Activated CD4-positive, alpha-beta T cell treated with anti-CD3 and anti-CD28 coated beads, Interleukin-2, amount 10 ng/mL, durations not matched to agents 7 days and 5 days (primary cell): Measurements from ENCODE around the gene F2R. TPM values are rescaled to one million over a fixed set of nuclear protein-coding genes. Genes with fewer than 3 reads are reported as not detected.
A peak's percentile ranks its signal among the peaks of the same experiment; 100 is the strongest.

Experiments
- CTCF ChIA-PET: fragments of 350-600 bp; sonication (Branson Sonifier 250); formaldehyde crosslinking; loops from one replicate; lab custom pipeline; 2021; ENCODE audit warnings: antibody characterized with exemption; lab: Charles Lee
- POLR2A ChIA-PET: fragments of 350-600 bp; sonication (Branson Sonifier 250); formaldehyde crosslinking; loops from one replicate; lab custom pipeline; 2021; ENCODE audit warnings: antibody characterized with exemption; lab: Charles Lee
- DNase-seq: peaks from one replicate; pipeline ENCODE4 v3.0.0-alpha.2; 2020
- H3K27ac Mint-ChIP-seq: one replicate; pipeline ENCODE4 v1.8.0; 2021; ENCODE audit warnings: mild to moderate bottlenecking, moderate library complexity, mixed read lengths
- H3K27me3 Mint-ChIP-seq: one replicate; pipeline ENCODE4 v1.8.0; 2021; ENCODE audit warnings: mixed read lengths
- H3K36me3 Mint-ChIP-seq: one replicate; pipeline ENCODE4 v1.8.0; 2021; ENCODE audit warnings: low read depth, mixed read lengths
- H3K4me1 Mint-ChIP-seq: one replicate; pipeline ENCODE4 v1.8.0; 2021; ENCODE audit warnings: mixed read lengths
- H3K4me3 Mint-ChIP-seq: one replicate; pipeline ENCODE4 v1.8.0; 2021; ENCODE audit warnings: mild to moderate bottlenecking, moderate library complexity, mixed read lengths
- H3K9me3 Mint-ChIP-seq: one replicate; pipeline ENCODE4 v1.8.0; 2021; ENCODE audit warnings: mixed read lengths
- total RNA-seq, 2 experiments: library from RNA; stranded (reverse); gene quantifications; one replicate each; pipeline ENCODE4 v1.2.3, GENCODE V29; 2021

F2R gene
- total RNA-seq, 2 experiments from 2014 or later, result 5.9 to 7.3 TPM

DNA sequence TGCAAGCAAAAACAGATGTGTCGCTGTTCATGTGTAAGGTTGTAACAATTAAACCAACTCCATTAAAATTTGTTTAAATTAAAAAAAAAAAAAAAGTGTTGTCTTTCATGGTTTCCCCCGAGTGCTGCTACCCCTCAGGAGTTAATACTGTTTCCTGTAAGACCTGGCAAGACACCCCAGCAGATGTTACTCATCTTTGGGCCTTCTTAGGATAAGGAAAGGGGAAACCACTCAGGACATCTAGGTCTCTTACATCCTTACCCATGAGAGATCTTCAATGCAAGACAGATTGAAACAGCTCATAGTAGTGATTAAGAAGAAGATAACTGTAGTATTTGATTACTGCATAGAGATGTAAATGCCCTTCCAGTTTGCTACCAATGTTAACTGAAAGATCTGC lies 33.5 kb upstream of the F2R start:
- no peaks in the 10 kb centered on the region for H3K9me3 Mint-ChIP-seq
- H3K4me1 Mint-ChIP-seq, result peaks cover 7% of the 10 kb centered on the region
- H3K4me3 Mint-ChIP-seq, result no peak overlapping the region
- peaks cover 71% of the 10 kb centered on the region for H3K36me3 Mint-ChIP-seq
- no peaks in the 10 kb centered on the region for H3K27me3 Mint-ChIP-seq
- no peak for DNase-seq
- H3K27ac Mint-ChIP-seq, result no peak overlapping the region
- ChIA-PET POLR2A (no interaction called here), CTCF (interaction anchor here (1.3 kb wide), 1 partner anchor 20 kb away, joined by 3 read pairs; no protein-coding TSS in a partner anchor)

DNA sequence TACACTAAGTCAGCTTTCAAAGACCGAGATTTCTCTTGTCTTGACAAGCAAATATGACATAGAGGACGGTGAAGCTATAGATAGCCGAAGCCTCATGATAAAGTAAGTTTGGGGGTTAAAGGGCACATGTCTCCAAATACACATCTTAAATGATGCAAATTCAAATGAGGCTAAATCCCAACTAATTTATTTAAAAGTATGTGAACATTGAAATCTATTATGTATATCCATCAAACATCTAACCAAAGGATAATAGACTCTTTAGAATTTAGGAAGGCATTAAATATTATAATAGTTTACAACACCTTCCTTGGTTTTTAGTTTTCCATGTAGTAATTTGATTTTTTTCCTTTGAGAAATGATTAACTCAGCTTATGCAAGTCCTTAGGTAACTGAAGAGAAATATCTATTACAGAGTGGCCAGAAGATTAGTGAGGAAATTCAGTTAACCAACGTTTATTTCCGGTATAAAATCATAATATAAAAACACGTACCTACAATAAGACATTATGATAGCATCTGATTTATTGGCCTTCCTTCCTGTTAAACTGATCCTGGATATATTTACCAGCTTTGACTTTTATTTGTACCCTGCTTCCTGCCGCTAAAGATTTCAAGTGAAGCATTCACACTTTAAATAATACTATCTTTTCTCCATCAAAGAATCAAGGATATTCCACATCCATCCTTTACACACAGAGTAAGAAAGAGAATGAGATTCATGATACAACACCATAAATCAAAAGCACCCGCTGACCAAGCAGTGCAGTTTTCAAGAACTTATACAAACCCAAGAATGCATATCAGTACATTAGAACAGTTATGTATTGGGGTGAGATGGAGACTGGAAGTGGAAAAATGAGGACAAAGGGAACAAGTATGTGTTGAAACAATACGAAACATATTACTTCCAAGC lies 31.9 kb upstream of the F2R start:
- Mint-ChIP-seq H3K36me3 (peaks cover 74% of the 10 kb centered on the region), H3K4me3 (no peak overlapping the region), H3K27me3 (no peaks in the 10 kb centered on the region), H3K4me1 (peaks cover 9% of the 10 kb centered on the region), H3K27ac (peak overlapping the region; percentile 2), H3K9me3 (no peaks in the 10 kb centered on the region)
- POLR2A ChIA-PET, result no interaction called here
- DNase-seq, result no peak
- CTCF ChIA-PET, result interaction anchor here (0.5 to 1.4 kb wide), 5 partner anchors 13 to 102 kb away, joined by 3 to 6 read pairs (median 3); no protein-coding TSS in a partner anchor

DNA sequence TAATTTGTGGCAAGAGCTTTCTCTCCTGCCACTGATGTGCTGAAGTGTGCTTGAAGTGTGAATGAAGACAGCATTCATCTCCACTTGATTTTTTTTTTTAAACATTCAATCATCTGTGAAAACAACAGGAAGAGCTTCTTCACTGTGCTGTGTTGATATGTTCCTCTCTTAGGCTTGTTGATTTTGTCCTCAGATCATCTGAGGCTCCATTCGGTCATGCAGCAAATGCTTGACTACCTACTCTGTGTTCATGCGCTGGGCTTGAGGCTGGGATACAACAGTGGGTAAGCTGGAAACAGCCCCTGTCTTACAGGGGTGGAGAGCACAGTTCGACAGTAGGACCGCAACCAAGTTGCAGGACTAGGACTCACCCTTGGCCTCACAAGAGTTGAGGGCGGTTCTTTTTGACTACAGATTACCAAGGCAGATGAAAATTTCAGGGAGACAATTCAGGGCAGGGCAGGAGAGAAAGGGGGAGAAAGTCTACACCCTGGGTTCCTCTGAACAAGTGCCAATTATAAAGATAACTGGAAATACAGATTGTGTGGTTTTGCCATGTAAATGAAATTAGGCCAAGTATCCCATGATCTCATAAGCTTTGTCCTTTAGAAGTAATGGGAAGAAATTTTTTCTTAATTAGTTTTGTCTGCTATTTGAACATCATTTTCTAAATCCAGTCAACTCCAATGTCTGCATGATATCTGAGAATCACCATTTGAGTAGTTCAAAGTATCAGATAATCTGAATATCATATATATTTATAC lies 31.0 kb upstream of the F2R start:
- H3K36me3 Mint-ChIP-seq, result peaks cover 72% of the 10 kb centered on the region
- H3K9me3 Mint-ChIP-seq, result no peaks in the 10 kb centered on the region
- no peak for DNase-seq
- CTCF ChIA-PET, result interaction anchor here (0.5 to 1.4 kb wide), 4 partner anchors 13 to 173 kb away, joined by 3 to 6 read pairs (median 3); no protein-coding TSS in a partner anchor
- H3K27ac Mint-ChIP-seq, result no peak overlapping the region
- no peak overlapping the region for H3K4me3 Mint-ChIP-seq
- POLR2A ChIA-PET, result no interaction called here
- H3K27me3 Mint-ChIP-seq, result no peaks in the 10 kb centered on the region
- H3K4me1 Mint-ChIP-seq, result peaks cover 9% of the 10 kb centered on the region

DNA sequence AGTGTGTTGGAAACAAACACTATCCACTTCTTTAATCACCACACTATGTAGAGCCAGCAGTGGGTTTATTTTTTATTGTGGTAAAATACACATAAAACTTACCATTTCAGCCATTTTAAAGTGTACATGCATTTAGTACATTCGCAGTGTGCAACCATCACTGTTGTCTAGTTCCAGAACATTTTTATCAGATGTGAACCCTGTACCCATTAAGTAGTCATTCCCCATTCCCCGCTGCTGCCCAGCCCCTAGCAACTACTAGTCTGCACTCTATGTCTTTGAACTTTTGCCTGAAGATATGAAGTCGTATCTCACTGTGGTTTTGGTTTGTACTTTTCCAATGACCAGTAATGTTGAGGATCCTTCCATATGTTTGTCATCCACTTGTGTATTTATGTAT lies 30.2 kb upstream of the F2R start:
- no peaks in the 10 kb centered on the region for H3K9me3 Mint-ChIP-seq
- CTCF ChIA-PET, result interaction anchor here (0.6 kb wide), 1 partner anchor 172 kb away, joined by 3 read pairs; no protein-coding TSS in a partner anchor

DNA sequence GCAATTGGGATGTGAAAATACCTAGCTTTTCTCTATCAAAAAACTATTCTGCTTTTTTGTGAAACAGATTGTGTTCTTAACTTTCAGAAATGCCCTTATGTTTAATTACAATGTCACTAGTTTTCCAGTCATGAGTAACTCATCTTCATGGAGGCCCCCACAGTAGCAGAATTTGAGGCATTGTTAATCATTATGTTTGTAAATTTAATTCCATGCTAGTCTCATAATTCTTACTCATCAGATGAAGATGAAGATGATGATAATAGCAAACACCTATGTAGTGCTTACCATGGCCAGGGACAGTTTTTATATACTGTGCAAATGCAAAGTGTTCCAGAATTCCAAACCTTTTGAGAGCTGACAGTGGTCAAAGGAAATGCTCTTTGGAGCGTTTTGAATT lies 27.7 kb upstream of the F2R start:
- Mint-ChIP-seq H3K9me3 (no peaks in the 10 kb centered on the region), H3K4me1 (peaks cover 18% of the 10 kb centered on the region), H3K27ac (no peak overlapping the region), H3K4me3 (no peak overlapping the region), H3K36me3 (peaks cover 72% of the 10 kb centered on the region), H3K27me3 (no peaks in the 10 kb centered on the region)
- CTCF ChIA-PET, result interaction anchor here (0.6 kb wide), 1 partner anchor 60 kb away, joined by 3 read pairs; no protein-coding TSS in a partner anchor
- DNase-seq, result no peak
- POLR2A ChIA-PET, result no interaction called here

More for the DNA sequence above, 30.2 kb upstream of the F2R start:
- H3K4me1 Mint-ChIP-seq, result peaks cover 8% of the 10 kb centered on the region
- H3K27ac Mint-ChIP-seq, result no peak overlapping the region
- POLR2A ChIA-PET, result no interaction called here
- H3K27me3 Mint-ChIP-seq, result no peaks in the 10 kb centered on the region
- peaks cover 71% of the 10 kb centered on the region for H3K36me3 Mint-ChIP-seq
- no peak for DNase-seq
- no peak overlapping the region for H3K4me3 Mint-ChIP-seq

DNA sequence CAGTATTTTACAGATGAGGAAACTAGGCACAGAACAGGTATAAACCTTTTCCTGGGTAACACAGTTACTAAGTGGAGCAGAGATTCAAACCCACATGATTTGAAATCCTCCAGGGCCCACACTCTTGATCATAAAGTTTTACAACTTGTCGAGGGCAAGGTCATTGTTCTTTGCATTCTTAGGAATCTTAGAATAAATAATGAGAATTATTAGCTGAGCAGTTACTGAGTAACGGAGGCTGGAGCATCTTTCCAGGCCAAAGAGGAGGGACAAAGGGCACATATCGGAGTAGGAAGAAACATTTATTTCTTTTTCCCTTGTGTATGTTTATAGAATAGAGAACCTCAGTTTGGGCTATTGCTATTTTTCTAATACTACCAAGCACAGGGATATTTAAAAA lies 27.1 kb upstream of the F2R start:
- DNase-seq, result no peak
- H3K9me3 Mint-ChIP-seq, result no peaks in the 10 kb centered on the region
- H3K4me1 Mint-ChIP-seq, result peaks cover 18% of the 10 kb centered on the region
- no peak overlapping the region for H3K27ac Mint-ChIP-seq
- ChIA-PET CTCF (interaction anchor here (0.9 to 1.6 kb wide), 3 partner anchors 17 to 86 kb away, joined by 3 to 6 read pairs (median 4); no protein-coding TSS in a partner anchor), POLR2A (no interaction called here)
- peaks cover 67% of the 10 kb centered on the region for H3K36me3 Mint-ChIP-seq
- no peak overlapping the region for H3K4me3 Mint-ChIP-seq
- no peaks in the 10 kb centered on the region for H3K27me3 Mint-ChIP-seq

DNA sequence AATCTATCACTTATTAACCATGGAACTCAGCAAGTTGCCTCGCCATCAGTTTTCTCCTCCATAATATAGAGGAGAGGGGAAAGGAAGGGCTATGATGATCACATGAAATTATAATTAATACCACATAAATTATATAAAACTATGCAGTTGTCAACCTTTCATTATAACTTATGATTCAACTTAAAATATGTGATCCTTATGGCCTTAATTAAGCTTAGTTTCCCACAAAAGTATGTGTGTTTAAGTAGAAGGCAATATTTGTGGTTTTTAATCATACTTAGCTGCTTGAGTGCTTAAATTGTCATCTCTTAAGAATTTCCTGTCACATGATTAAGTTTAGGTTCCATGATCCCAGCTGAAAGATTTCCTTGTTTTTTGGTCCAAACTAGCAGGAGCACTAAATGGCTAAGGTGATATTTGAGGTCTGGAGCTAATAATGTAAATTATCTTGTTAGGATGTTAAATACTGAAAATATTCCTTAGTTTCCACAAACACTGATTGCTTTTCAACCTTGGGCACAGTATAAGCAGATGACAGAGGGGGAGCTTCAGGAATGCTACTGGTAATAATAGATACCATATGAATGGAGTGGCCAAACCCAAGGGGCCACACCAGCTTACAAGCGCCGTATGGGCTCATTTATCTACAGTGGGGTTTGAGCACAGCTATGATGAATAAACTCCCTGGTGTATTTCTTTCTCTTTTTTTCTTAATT lies 26.4 kb upstream of the F2R start:
- POLR2A ChIA-PET, result no interaction called here
- H3K4me3 Mint-ChIP-seq, result no peak overlapping the region
- CTCF ChIA-PET, result interaction anchor here (0.6 to 1.6 kb wide), 4 partner anchors 16 to 199 kb away, joined by 3 to 7 read pairs (median 5); no protein-coding TSS in a partner anchor
- no peaks in the 10 kb centered on the region for H3K9me3 Mint-ChIP-seq
- peaks cover 63% of the 10 kb centered on the region for H3K36me3 Mint-ChIP-seq
- no peak for DNase-seq
- H3K27ac Mint-ChIP-seq, result no peak overlapping the region
- no peaks in the 10 kb centered on the region for H3K27me3 Mint-ChIP-seq
- peaks cover 18% of the 10 kb centered on the region for H3K4me1 Mint-ChIP-seq

DNA sequence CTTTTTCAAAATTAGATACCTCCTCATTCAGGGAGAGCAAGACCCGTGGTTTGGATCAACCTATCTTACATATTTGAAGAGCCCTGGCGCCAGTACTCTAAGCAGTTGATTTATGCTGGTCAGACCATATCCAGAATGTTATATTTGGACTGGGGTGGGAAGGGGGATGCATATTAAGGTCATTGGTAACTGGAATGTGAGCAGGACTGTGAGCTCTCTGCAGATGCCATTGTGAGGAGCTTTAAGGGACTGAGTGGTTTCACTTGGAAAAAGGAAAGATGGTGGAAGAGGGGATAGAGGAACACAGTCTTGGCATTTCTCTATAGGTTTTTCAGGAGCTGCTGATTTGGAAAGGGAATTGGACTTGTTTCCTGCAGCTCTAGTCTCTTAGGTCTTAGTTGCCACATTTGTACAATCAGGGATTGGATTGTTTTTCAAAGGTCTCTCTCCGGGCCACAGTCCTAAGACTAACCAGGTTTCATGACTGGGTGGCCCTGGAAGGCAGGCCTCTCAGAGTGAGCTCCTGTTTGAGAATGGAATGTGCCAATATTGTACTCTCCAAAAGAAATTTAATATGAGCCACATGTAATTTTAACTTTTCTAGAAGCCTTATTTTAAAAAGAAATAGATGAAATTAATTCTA lies 25.8 kb upstream of the F2R start:
- Mint-ChIP-seq H3K27ac (no peak overlapping the region), H3K4me1 (peaks cover 16% of the 10 kb centered on the region), H3K27me3 (no peaks in the 10 kb centered on the region), H3K36me3 (peaks cover 62% of the 10 kb centered on the region), H3K4me3 (no peak overlapping the region), H3K9me3 (no peaks in the 10 kb centered on the region)
- POLR2A ChIA-PET, result interaction anchor here (0.6 kb wide), 1 partner anchor 21 kb away, joined by 3 read pairs; no protein-coding TSS in a partner anchor
- DNase-seq, result no peak
- CTCF ChIA-PET, result interaction anchor here (0.5 to 1.6 kb wide), 3 partner anchors 46 to 299 kb away, joined by 3 to 6 read pairs (median 4); no protein-coding TSS in a partner anchor

DNA sequence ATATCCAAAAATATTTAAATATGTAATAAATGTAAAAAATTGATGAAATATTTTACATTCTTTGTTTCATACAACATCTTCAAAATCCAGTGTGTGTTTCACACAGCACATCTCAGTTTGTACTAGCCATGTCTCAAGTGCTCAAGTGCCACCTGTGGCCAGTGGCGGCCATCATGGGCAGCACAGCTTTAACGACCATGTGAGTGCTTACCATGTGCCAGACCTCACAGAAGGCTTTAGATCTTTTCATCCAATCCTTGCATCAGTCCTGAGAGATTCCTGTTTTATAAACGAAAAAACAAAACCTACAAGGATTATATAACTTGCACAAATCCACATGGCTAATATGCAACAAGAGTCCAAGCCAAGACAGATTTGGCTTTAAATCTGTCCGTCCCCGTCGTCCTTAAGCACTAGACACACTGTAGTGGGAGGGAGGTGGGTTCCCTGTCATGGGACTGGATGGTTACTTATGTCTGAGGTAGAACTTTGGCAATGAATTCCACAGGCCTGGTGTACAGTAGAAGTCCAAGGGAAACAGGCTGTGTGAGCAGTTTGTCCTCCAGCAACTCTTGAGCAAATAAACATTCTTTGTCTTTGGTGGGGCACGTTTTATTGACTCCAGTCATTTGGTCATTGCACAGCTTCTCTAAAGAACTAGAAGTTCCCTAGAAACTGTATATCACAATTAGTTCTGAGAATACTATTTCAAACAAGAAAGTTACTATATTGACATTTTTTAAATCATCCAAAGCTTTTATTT lies 25.0 kb upstream of the F2R start:
- Mint-ChIP-seq H3K36me3 (peaks cover 63% of the 10 kb centered on the region), H3K4me1 (peaks cover 16% of the 10 kb centered on the region), H3K27me3 (no peaks in the 10 kb centered on the region), H3K9me3 (no peaks in the 10 kb centered on the region), H3K4me3 (no peak overlapping the region), H3K27ac (no peak overlapping the region)
- ChIA-PET CTCF (interaction anchor here (0.5 to 1.6 kb wide), 2 partner anchors 84 to 298 kb away, joined by 4 to 6 read pairs; no protein-coding TSS in a partner anchor), POLR2A (no interaction called here)
- no peak for DNase-seq

DNA sequence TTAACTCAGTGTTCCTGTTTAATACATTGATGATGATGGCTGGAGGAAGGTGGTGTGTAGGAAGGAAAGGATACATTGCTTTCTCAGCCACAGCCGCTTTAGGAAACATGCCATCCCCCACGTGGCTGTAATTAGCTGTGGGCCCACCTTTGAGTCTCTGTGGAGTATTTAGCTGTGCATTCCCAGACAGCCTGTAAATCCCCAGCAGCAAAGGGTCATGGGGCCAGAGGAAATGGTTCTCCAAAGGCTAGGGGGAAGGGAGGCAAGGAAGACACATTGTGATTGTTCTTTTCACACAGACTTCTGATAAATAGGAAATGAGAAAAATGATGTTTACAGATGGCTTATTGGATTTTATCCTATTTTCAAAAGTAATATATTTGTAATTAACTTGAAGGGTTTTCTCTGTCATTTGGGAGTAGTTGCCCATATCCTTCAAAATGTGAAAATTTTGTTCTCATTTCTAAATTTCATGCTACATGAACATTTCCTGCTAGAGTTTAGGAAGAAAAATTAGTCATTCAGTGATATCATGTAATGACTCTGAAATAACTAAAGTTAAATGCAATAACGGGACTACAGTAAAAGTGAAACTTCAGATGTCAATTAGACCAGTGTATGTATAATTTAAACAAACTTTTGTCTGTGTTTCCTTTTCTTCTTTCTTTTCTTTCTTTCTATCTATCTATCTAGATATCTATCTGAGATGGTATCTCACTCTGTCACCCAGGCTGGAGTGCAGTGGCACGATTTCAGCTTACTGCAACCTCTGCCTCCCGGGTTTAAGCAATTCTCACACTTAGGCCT lies 24.3 kb upstream of the F2R start:
- Mint-ChIP-seq H3K4me1 (peaks cover 16% of the 10 kb centered on the region), H3K9me3 (no peaks in the 10 kb centered on the region), H3K27ac (no peak overlapping the region), H3K36me3 (peaks cover 62% of the 10 kb centered on the region), H3K27me3 (no peaks in the 10 kb centered on the region), H3K4me3 (no peak overlapping the region)
- CTCF ChIA-PET, result interaction anchor here (0.6 to 1.3 kb wide), 2 partner anchors 20 to 581 kb away, joined by 3 to 4 read pairs; no protein-coding TSS in a partner anchor
- no peak for DNase-seq
- POLR2A ChIA-PET, result no interaction called here

DNA sequence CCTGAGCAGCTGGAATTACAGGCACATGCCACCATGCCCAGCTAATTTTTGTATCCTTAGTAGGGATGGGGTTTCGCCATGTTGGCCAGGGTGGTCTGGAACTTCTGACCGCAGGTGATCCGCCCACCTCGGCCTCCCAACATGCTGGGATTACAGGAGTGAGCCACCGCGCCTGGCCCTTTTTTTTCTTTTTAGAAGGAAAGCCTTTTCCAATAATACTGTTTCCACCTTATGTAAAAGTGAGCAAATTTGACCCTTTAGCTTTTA lies 23.7 kb upstream of the F2R start:
- CTCF ChIA-PET, result interaction anchor here (1.3 kb wide), 1 partner anchor 20 kb away, joined by 4 read pairs; no protein-coding TSS in a partner anchor
- Mint-ChIP-seq H3K4me3 (no peak overlapping the region), H3K27ac (no peak overlapping the region), H3K9me3 (no peaks in the 10 kb centered on the region), H3K4me1 (peaks cover 16% of the 10 kb centered on the region), H3K27me3 (no peaks in the 10 kb centered on the region), H3K36me3 (peaks cover 58% of the 10 kb centered on the region)
- DNase-seq, result no peak
- POLR2A ChIA-PET, result no interaction called here
